ENCODE data around the gene ADCY7.

ADCY7 gene

DNA sequence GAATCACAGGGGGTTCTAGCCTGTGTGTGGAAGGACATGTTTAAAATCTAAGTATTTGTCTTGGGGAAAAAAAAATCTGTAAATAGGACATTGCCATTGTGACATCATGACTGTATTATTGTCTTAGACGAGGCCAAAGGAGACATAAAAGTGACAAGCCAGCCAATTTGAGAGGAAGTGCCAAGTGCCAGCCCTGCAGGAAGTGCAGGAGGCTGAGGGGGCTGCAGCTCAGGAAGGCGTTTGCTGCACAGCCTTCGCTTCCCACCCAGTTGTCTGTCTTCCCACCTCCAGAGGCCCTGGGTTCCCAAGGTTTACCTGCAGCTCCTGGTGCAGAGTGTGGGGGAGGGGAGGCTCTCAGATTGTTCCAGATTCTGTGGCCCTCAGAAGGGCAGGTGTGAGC, 1.3 kb downstream of the ADCY7 start:
- DNase-seq (ENCODE audit: low read depth): no peak

DNA sequence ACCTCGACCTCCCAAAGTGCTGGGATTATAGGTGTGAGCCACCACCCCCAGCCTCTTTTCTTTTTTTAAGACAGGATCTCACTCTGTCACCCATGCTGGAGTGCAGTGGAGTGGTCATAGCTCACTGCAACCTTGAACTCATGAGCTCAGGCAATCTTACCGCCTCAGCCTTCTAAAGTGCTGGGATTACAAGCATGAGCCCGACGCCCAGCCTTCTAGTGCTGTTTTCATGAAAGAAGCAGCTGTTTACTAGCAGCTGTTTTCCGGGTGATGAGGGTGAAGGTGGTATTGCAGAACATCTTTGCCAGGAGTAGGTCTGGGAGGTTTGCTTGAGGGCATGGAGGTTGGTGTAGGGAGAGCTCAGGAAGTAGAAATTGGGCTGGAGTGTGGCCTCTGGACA, 2.0 kb downstream of the ADCY7 start:
- DNase-seq (ENCODE audit: low read depth): no peak

DNA sequence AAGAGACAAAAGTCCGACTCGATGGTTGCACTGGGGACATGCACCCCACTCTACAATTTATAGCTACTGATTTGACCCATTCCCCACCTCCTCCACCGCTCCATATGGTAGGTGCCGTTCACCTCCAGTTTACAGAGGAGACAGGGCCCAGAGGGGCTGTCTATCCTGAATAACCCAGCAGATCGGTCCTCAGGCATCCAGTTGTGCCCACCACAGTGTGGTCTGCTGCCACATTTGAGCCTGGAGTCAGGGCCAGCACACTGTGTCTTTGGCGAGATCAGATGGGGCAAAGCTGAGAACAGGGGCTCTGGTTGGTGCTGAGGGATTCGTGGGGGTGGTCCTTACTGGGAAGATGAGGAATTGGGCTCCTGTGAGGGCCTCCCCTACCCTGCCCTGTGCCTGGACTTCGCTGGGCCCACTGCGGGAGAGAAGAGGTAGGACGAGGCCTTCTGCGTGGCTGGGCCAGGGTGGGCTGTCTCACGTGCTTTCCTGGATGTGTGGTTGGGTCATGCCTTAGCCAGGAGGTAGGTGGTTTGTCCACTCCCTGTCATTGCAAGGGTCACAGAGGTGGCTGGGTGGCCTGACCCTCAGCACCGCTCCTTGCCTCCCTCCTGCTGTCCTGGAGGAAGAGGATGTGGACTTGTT, 2.8 kb downstream of the ADCY7 start:
- no peak for DNase-seq (ENCODE audit: low read depth)

DNA sequence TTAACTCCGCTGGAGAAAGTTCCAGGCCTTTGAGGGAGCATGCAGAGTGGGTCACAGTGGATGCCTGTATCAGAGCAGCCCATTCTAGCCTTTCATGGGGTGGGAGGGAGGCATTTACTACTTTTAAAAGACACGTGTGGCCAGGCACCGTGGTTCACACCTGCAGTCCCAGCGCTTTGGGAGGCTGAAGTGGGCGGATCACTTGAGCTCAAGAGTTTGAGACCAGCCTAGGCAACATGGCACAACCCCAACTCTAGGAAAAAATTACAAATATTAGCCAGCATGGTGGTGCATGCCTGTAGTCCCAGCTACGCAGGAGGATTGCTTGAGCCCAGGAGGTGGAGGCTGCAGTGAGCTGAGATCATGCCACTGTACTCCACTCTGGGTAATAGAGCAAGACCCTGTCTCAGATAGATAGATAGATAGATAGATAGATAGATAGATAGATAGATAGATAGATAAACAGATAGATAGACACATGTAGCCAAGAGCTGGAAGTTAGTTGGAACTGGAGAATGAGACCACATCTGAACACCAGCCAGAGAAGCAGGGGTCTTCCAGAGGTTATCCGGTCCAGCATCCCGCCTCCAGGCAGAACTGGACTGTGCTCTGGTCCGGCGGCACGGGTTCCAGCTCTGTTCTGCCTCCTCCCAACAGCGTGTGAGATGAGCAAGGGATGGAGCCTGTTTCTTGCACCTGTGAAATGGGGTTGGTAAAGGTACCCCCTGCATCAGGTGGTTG, 3.6 kb downstream of the ADCY7 start:
- no peak for DNase-seq (ENCODE audit: low read depth)

DNA sequence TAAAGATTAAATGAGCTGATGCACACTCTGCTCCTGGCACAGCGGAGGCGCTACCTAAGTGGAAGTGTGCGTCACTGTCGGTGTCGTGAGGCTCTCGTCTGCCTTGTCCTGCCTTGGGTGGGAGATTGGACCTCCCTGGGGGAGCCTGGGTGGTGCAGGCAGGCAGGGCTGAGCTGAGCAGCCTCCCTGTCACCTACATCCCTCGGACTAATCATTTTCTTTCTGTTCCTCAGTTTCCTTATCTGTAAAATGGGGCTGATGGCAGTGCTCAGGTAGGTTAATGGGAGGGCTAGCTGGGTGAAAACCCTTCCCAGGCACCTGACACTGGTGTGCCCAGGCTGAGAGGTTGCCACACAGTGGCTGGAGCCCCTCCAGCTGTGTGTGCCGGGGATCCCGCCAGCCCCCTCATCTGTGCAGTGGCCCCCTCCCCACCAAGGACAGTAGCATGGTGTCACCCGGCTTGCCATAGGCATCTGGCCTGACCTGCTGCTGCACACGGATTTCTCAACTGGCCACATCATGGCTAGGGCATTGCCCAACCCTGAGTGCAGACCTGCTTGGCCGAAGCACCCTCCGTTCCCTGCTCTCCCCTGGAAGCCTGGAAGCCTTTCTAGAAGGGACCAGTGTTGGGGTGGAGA, 4.3 kb downstream of the ADCY7 start:
- DNase-seq (ENCODE audit: low read depth): no peak

DNA sequence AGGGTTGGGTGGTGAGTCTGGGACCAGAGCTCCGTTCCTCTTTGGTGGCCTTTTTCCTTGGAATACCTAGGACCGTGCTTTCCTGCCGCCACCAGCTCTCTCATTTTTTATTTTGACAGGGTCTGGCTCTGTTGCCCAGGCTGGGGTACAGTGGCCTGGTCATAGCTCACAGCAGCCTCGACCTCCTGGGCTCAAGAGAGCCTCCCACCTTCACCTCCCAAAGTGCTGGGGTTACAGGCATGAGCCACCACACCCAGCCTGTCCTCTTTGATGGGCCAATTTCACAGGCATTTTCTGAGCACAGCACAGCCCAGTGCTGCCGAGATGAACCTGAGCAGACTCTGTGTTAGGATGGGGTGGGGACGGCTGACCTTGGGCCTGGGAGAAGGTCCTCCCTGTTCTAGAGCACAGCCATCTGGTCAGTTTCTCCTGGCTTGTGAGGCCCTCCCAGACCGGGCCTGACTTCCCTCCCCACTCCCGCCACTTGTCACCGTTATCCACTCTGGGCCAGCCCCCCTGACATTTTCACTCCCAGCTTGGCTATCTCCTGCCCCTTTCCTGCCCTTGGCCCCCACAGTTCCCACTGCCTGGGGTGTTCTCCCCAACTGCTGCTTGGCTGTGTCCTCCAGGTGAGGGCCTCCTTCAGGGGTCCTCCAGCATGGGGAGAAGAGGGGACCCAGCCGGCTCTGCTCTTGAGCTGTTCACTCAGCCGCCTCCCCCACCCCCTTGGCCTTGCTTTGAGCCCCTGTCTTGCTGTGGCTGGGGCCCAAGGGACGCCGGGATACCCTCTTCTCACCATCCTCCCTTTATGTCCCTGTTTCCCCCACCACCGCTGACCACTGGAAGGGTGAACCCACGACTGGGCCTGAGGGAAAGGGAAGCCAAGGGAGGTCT, 5.0 kb downstream of the ADCY7 start:
- DNase-seq (ENCODE audit: low read depth): no peak

DNA sequence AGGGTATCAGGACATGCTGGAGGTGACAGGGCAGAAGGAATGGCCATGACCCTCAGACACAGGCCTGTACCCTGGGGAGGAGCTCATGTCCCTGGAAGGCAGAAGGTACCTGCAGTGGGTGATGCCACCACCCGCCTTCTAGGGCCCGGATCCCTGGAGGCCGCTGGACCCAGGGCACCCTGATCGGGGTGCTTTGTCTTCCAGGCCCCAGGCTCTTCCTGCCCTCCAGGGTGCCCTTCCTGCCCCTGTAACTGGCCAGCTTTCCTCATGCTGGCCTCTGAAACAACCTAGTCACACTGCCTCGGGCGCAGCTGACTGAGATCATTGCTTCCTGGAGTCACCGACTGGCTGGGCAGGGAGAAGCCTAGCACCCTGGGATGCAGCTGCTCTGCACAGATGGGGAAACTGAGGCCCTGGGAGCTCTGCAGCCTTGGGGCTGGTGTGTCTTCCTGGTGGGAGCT, 5.8 kb downstream of the ADCY7 start:
- no peak for DNase-seq (ENCODE audit: low read depth)

DNA sequence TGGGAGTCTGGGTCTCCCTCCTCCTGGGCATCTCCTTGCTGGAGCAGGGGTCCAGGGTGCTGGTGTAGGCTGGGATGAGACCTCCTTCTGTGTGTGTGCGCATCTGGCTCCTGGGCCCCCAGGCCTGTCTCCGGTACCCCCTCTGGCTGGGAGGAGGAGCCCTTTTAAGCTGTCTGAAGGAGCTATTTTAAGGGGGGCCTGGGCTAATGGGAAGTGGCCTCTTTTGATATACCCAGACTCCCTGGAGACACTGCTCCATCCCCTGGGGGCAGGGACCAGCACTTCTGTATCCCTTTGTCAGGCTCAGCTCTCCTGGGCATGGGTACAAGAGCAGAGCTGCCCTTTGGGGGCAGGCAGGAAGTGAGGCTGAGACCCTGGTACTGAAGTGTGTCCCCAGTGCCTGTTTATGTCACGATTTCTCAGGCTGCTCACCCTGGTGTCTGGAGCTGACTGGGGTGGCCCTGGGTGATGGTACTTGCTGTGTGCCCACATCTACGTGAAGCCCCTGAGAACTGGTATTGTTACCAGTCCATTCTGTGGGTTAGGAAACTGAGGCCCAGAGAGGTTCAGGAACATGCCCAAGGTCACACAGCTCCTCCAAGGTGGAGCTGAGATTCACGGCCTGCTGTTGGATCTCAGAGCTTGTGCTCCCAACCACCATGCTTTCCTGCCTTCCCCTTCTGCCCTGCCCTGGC, 6.5 kb downstream of the ADCY7 start:
- DNase-seq (ENCODE audit: low read depth): no peak

DNA sequence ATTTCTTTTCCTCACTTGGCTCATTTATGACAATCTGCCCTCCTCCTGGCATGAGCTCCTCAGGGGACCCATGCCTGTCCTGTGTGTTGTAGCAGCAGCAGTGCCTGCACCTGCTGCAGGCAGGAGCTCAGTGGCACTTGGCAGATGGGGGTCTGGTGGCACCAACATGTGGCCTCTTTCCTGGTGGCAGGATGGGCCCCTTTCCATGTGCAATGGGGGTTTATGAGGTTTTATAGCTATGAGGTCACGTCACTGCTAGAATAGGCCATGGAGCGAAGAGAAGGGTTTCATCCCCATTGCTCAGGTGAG, 7.0 kb downstream of the ADCY7 start:
- DNase-seq (ENCODE audit: low read depth): no peak

DNA sequence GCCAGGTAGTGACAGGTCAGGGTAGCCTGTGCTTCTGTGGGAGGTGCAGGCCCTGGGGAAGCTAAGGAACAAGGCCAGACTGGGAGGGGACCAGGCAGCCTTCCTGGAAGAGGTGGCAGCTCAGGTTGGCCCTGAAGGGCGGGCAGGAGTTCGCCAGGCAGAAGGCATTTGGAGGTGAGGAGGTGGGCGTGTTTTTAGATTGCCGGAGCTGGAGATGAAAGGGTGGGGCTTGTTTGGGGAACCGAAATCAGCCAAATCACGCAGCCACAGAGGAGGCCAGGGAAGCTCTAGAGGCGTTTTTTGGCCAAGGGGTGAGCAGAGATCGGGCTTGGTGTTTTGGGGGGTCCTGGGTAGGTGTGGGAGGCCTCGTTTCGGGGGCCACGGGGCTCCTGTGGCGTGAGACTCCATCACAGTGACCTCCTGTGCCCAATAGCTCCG, 7.6 kb downstream of the ADCY7 start:
- DNase-seq (ENCODE audit: low read depth): no peak

DNA sequence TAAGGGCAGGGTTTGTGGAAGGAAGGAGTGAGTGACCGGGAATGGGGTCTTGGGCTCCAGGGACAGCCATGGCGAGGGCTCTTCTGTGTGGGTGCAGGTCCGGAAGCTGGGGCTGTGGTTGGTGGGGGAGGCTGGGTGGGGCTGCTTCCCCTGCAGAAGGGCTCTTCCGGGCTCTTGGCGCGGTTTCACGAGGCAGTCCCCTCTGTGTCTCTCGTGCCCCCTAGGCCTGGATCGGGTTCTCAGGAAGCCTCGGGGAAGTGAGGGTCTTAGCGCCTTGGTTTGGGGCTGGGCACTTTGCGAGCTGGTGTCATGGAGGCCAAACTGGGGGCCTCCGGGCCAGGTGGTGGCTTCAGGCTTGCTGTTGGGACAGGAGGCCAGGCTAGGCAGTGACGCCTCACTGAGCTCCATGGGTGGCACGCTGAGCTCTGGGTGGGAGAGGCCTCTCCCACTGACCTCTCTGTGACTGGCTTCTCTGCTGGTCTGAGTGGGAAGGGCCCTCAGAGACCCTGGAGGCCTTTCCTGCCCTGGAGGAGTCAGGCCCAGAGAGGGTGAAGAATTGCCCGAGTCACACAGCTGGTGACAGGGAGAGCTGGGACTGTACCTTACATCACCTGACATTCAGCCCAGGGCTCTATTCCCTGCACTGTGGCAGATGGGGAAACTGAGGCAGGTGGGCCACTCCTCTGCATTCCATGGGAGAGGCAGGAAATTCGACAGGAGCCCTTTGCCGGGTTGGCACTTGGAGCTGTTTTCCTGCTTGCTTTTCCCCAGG, 8.2 kb downstream of the ADCY7 start:
- no peak for DNase-seq (ENCODE audit: low read depth)

DNA sequence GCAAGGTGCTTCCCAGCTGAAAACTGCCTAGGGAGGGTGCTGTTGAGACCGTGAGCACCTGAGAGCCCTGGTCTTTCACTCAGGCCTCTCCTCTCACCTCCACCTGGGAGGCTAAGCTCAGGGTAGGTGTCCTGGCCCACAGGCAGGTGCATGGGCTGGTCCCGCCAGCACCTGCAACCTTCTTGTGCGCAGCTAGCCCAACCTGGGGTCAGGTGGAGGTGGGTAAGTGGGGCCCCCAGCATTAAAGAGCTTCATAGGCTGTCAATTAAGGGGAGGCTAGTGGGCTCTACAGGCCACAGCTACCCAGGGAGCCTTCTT, 8.7 kb downstream of the ADCY7 start:
- DNase-seq (ENCODE audit: low read depth): no peak

DNA sequence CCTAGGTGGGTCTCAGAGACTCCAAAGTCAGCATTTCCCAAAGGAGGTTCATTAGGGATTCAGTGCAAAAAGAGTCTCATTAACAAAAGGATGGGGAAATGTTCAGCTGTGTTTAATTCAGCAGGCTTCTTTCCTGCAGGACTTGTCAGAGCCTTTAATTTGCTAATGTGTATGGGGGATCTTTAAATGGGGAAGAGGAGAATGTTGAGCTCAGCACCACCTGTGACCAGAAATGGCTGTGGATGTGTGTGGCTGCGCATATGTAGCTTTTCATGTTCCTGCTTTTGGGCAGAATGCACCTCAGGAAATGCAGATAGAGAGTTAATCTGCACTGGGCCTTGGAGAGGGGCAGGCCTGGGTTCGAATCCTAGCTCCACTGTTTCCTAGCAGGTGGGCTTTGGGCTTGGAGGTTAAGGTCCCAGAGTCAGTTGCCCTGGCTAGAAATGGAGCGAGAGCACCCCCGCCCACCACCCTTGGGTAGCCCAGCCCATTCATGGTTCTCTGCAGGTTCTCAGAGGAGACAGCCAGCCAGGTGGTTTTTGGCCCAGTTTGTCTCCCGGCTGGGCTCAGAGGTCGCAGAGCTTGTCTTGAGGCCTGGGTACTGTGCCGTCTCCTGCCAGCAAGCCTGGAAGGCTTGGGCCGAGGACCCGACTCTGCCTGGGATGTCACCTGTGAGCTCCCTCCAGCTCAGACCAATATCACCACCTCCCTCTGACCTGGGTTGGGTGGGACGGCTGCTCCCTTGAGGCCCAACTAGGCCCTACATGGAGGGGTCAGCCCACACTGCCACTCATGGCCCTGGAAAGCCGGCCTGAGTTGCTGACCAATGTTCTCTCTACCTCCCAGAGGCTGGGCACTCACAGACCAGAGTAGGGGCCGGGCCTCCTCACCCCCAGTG, 9.3 kb downstream of the ADCY7 start:
- no peak for DNase-seq (ENCODE audit: low read depth)

DNA sequence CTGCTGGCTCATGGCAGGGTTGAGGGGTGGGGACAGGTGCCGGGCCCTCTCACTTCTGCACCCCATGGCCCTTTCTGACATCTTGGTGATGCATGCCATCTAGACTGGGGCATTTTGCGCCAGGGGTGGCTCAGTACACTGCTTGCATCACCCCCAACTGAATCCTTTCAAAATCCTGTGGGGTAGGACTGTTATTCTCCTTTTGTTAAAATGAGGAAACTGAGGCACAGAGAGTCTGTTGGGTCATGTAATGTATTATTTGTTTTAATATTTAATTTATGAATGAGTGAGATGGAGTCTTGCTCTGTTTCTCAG, 9.9 kb downstream of the ADCY7 start:
- no peak for DNase-seq (ENCODE audit: low read depth)

DNA sequence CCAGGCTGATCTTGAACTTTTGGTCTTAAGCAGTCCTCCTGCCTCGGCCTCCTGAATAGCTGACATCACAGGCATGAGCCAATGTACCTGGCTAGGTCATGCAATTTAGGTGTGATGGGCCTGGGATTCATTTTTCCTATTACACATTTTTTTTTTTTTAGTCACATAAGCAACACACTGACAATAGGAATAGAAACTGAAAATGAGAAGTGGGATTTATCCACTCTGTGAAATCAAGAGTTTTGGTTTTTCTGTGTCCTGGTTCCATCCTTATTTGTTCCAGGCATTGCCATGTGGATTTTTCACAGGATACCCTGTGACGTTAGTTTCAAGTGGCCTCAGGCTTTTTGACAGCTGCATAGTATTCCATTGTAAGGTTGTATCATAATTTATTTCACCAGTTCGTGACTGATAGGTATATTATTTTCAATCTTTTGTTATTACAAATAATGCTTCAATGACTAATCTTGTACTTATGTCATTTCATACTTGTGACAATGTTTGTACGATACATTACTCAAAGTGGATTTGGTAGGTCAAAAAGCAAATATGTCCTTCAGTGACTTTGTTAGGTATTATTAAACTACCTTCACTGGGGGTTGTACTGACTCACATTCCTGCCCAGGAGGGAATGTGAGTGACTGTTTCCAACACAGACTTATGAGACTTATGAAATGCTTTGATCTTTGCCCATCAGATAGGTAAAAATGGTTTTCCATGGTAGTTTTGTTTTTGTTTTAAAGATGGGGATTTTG, 10.6 kb downstream of the ADCY7 start:
- DNase-seq (ENCODE audit: low read depth): no peak

DNA sequence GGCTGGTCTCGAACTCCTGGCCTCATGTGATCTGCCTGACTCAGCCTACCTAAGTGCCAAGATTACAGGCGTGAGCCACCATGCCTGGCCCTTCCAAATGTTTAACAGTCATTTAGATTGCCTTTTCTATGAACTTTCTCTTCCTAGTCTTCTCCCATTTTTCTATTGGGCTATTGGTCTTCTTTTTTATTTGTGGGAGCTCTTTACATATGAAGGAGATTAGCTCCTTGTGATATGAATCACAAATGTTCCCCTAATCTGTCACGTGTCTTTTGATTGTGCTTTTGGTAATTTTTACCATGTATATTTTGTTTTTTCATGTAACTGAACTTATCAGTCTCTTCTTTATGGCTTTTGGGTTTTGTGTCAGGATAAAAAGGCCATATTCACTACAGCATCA, 11.9 kb downstream of the ADCY7 start:
- DNase-seq (ENCODE audit: low read depth): no peak

DNA sequence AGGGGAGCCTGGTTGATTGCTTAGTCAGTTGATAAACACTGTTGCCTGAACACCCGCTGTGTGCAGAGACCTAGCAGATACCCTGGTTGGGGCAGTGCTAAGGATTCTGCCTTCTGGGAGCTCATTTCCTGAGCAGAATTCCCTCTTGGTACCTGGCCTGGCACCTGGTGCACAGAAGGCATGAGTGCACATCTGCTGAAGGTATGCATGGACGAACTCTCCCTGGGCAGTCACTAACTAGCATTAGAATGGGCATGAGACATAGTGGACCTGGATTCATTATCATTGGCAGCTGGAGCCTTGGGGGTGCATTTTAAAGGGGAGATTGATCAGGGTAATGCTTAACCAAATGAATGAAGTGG, 13.1 kb downstream of the ADCY7 start:
- DNase-seq (ENCODE audit: low read depth): no peak

DNA sequence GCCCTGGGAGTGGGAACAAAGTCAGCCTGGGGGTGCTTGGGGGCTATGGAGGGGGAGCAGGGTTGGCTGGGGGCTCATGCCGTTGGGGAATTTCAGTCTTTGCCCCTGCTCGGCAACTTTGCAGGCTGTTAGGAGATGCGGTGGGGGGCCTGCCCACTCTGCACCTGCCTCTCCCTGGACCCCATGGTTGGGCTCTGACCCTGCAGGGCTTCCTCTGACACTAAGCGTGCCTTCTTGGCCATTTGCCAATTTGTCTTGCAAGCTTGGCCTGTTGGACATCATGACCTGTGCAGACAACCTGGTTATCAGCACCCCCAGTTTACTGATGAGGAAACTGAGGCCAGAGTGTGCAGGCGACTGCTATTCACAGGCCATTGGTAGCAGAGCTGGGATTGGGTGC, 14.6 kb downstream of the ADCY7 start:
- DNase-seq (ENCODE audit: low read depth): no peak

DNA sequence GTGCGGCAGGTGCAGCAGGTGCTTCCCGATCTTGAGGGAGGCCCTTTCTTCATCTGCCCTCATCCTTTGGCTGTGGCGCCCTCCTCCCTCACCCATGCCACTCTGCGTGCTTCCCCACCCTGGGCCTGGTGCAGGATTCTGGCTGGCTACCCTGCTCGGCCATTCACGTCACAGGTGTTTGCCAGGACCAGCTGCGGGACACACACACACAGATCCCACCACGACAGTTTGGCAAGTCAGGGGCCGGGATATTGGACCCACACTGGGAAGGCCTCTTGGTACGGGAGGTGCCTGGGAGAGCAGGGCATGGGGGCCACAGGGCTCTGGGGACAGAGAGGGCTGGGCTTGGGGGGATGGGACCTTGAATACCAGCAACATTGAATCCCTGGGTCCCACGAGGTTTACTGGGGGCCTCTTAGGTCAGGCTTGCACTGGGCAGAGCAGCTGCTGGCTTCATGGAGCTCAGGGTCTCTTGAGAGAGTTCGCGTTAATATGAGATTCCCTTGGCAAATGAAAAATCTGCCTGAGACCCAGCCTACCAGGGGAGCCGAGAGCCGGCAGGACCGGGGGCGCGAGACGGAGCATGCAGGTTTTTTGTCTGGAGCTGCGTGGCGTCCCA, 15.1 kb downstream of the ADCY7 start:
- no peak for DNase-seq (ENCODE audit: low read depth)
